ENCODE results near the gene PCDH19.

GRCh38 chrX:100409610-100410590, at the start of gene PCDH19:
- TF ChIP-seq, protein P1, sequence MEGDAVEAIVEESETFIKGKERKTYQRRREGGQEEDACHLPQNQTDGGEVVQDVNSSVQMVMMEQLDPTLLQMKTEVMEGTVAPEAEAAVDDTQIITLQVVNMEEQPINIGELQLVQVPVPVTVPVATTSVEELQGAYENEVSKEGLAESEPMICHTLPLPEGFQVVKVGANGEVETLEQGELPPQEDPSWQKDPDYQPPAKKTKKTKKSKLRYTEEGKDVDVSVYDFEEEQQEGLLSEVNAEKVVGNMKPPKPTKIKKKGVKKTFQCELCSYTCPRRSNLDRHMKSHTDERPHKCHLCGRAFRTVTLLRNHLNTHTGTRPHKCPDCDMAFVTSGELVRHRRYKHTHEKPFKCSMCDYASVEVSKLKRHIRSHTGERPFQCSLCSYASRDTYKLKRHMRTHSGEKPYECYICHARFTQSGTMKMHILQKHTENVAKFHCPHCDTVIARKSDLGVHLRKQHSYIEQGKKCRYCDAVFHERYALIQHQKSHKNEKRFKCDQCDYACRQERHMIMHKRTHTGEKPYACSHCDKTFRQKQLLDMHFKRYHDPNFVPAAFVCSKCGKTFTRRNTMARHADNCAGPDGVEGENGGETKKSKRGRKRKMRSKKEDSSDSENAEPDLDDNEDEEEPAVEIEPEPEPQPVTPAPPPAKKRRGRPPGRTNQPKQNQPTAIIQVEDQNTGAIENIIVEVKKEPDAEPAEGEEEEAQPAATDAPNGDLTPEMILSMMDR (IDR thresholded peaks at IDR 0.05; ENCODE audit: low read depth, low read length) = no peak
- TF ChIP-seq POLR2A (IDR thresholded peaks at IDR 0.05; ENCODE audit: extremely low read depth, insufficient read length) = no peak
- TF ChIP-seq MAX (IDR thresholded peaks at IDR 0.05; ENCODE audit: low read depth, low read length) = no peak
- no peak for TF ChIP-seq MYC (IDR thresholded peaks at IDR 0.05; ENCODE audit: low read depth, low read length)
